ENCODE results near the gene KRTDAP.

Gene KRTDAP, protein sequence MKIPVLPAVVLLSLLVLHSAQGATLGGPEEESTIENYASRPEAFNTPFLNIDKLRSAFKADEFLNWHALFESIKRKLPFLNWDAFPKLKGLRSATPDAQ

DNA sequence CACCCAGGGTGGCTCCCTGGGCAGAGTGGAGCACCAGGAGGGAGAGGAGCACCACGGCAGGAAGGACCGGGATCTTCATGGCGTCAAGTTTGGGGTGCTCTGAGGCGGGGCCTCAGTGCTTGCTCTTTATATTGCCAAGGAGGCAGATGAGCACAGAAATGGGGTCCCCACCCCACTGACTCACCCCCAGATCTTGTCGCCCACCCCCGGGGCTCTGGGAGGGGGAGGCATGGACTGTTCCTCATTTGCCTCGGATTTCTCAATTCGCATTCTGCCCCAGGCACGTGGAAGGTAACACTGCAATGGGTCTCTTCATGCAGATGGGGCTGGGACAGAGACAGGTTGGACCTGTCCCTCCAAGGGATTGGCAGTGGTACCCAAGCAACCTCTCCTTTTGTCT, at the start of gene KRTDAP:
TSS of gene KRTDAP (minus strand) at position 101 of the 400 bp plus-strand sequence. CDS start at position 79, 22 bp downstream.
- in situ Hi-C loops (cut with HindIII; ENCODE audit: low pct_ligation_motif_present, low pct_unique_long_range_greater_than_20kb, low sequenced_read_pairs), result no loop called here
- DNase-seq, result no peak

DNA sequence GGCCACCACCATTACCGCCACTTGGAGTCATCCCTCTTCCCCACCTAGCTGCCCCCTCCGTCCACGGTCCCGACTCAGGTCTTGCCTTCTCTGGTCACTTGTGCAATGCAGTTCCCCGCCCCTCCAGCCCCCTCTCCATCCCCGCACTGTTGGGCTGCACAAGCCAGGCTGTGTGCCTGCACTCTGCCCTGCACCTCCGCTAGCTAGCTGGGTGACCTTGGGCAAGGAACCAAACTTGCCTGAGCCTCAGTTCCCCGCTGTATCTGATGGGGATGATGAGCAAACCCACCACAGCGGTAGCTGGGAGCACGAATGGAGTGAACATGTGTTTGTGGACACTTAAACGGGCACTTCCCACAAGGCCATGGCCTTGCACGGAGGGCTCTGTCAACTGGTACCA, 49.6 kb upstream of the KRTDAP start:
- DNase-seq, result no peak
- in situ Hi-C loops (cut with HindIII; ENCODE audit: low pct_ligation_motif_present, low pct_unique_long_range_greater_than_20kb, low sequenced_read_pairs), result no loop called here

DNA sequence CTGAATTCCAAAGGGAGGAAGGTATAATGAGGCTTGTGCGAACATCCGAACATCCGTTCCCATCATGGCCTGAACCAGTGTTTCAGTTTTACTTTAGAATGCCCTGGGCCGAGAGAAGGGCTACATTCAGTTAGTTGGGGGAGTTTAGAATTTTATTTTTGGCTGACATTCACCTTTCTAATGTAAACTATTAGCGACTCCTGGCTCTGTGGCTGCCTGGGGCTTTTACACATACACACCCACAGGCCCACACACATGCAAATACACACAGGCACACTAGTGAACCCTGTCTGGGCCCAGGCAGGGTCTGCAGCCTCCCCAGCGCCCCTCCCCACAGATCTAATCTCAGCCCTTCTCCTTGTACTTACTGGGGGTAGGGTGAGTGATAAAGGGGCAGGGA, 49.0 kb upstream of the KRTDAP start:
- in situ Hi-C loops (cut with HindIII; ENCODE audit: low pct_ligation_motif_present, low pct_unique_long_range_greater_than_20kb, low sequenced_read_pairs), result no loop called here
- DNase-seq, result no peak

DNA sequence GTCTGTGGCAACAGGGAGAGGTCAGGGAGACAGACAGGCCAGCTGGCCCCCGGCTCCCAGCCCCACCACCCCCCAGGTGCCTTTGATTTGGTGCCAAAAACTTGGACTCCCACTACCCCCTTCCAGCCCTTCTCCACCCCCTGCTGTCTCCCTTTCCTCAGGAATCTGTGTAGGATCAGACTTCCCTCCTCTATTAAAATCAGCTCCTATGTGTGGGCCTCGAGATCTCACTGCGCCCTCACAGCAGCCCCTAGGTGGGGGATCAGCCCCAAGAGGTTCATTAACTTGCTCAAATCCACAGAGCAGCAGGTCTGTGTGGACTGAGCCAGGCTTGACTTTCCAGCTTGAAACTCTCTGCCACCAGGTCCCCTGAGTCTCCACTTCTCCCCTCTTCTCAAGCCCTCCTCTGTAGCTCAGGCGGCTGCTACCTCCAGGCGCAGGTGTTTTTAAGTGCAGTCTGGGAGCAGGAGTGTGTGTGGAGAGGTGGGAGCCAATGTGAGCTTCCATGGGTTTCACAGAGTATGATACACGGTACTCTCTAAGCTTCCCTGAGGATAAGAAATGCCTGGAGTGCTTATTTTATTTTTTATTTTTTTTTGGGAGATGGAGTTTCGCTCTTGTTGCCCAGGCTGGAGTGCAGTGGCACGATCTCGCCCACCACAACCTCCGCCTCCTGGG, 44.7 kb upstream of the KRTDAP start:
- in situ Hi-C loops (cut with HindIII; ENCODE audit: low pct_ligation_motif_present, low pct_unique_long_range_greater_than_20kb, low sequenced_read_pairs), result no loop called here

DNA sequence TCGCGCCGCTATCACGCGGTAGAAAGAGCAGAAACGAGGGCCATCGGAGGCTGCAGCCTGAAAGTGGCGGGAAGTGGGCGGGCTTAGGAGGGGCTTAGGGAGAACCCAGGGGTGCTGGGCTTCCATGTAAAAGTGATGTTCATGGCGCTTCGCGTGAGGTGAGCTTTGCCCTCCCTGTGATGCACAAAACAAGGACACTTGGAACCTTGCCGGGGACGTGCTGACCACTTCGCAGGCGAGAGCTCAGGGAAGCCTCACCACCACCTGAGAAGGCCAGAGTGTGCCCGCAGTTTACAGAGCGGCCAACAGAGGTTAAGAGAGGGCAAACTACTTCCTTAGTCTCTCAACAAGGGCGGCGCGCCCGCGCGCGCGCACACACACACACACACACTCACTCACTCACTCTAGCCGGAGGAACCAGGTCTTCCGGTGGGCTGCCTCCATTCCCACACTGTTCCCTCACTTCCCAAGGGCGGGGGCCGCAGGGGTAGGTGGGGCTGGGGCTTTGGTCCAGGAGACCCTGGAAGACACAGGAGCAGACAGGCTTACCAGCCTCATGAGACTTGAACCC, 43.6 kb upstream of the KRTDAP start:
- in situ Hi-C loops (cut with HindIII; ENCODE audit: low pct_ligation_motif_present, low pct_unique_long_range_greater_than_20kb, low sequenced_read_pairs), result no loop called here

More for the DNA sequence above, 44.7 kb upstream of the KRTDAP start:
- no peak for DNase-seq

DNA sequence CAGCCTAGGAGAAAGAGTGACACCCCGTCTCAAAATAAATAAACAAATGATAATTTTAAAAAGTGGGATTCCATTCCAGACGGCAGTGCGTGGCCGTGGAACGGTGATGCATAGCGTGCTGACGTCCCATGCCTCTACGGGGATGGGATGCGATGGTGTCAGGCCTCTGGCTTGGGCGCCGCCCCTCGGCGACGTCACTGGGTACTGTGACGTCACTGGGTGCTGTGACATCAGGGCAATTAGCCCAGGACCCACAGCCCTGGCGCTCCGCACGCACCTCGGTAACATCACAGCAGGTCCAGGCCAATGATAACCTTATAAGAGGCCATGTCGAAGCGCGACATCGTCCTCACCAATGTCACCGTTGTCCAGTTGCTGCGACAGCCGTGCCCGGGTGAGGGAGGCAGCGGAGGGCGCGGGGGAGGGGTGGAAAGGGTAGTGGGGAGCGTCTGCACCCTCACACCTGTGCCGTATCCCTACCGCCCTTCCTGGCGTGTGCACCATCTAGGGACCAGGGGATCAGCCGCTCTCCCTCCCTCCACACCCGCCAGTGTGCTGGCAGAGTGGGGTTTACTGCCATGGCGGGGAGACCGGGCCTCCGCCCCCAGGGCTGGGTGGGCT, 43.0 kb upstream of the KRTDAP start, which contains the start of gene GAPDHS:
TSS of gene GAPDHS (plus strand) at position 256 of the 621 bp plus-strand sequence. CDS start at position 328, 72 bp downstream.
- in situ Hi-C loops (cut with HindIII; ENCODE audit: low pct_ligation_motif_present, low pct_unique_long_range_greater_than_20kb, low sequenced_read_pairs), result no loop called here
- DNase-seq, result no peak

More for the DNA sequence above, 43.6 kb upstream of the KRTDAP start:
- DNase-seq, result no peak

DNA sequence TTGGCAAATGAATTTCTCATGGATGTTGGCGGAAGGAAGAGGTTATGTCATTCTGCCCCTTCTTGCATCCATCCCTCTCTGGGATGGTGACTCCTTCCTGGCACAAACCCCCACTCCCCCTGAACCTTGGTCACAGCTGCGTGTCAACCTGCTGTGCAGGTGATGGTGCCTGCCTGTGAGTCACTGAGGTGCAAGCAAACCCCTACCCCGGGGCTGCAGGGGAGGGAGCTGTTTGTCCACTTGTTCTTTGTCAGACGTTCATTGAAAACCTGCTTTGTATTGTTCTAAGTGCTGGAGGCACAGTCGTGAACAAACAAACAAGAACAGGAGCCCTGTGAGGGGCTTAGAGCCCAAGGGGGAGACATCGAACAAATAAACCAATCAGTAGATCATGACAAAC, 41.0 kb upstream of the KRTDAP start:
- no peak for DNase-seq
- in situ Hi-C loops (cut with HindIII; ENCODE audit: low pct_ligation_motif_present, low pct_unique_long_range_greater_than_20kb, low sequenced_read_pairs), result no loop called here

DNA sequence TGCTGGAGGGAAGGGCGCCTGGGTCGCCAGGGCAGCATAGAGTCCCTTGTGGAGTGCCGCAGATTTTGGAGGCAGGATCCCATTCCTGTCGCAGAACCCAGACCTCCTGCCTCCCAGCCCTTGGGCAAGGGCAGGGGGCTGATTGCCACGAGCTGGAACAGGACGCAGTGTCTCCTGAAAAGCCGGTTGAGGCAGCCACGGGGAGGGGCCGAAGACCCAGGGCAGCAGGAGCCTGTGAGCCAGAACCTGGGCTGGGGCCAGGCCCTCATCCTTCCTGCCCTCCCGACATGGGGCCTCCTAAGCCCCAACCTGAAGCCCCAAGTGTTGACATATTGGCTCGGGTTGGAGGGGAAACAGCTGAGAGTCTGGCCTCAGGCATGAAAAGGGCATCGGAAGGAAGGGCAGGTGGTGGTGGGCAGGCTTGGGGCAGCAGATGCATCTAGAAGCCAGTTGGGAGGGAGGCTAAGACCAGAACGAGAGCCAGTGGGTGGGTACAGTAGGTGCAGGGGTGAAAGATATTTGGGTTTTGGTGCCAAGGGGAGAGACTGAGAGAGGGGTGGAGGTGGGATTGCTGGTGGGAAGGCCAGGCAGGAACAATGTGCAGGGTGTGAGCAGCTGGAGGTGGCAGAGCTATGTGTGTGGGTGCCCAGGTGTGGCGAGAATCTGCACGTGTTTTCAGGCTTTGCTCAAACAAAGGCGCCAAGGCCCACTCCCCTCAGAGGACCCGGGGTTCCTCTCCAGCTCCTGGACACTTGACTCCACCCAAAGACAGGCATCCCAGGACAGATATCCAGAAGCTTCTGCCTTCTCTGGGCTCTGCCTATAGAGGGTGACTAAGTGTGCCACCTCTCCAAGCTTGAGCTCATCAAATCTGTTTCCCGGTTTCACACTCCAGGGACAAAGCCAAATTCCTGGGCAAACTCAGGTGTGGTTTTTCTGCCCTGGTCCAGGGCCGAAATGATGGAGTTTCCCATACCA, 39.3 kb upstream of the KRTDAP start:
- in situ Hi-C loops (cut with HindIII; ENCODE audit: low pct_ligation_motif_present, low pct_unique_long_range_greater_than_20kb, low sequenced_read_pairs), result no loop called here
- no peak for DNase-seq

DNA sequence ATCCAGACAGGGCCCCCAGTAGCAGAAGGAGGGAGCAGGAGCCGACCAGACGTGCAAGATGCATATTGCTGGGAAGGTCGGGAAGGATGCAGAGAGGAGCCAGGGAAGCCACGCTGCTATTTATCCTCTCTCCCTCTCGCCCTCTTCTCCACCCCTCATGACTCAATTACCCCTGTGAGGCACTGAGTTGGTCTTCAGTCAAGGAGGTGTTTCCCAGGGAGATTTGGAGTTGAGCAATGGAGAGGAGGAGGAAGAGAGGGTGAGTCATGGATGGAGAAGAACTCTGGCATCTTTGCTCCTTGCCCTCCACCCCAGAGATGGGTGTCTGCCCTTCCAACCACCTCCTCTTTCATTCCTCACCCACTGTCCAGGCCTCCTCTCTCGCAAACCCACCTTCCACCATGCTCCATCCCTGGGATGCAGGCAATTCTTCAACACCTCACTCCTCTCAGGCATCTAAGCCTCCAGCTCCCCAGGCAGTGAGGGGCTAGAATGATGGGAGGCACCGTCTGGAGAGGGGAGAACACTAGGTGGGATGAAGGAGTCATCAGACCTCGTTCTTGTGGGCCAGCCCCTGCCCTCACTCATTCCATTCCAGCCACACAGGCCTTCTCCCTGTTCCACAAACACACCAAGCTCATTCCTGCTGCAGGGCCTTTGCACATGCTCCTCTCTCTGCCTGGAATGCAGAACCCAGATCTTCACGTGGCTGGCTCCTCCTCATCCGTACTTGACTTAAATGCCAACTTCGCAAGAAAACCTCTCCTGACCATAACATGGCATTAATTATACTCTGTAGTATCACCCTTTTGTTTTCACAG, 38.2 kb upstream of the KRTDAP start, which contains the start of gene SBSN:
TSS of gene SBSN (minus strand) at position 94 of the 821 bp plus-strand sequence. CDS start at position 64, 30 bp downstream.
- no peak for DNase-seq
- in situ Hi-C loops (cut with HindIII; ENCODE audit: low pct_ligation_motif_present, low pct_unique_long_range_greater_than_20kb, low sequenced_read_pairs), result no loop called here

DNA sequence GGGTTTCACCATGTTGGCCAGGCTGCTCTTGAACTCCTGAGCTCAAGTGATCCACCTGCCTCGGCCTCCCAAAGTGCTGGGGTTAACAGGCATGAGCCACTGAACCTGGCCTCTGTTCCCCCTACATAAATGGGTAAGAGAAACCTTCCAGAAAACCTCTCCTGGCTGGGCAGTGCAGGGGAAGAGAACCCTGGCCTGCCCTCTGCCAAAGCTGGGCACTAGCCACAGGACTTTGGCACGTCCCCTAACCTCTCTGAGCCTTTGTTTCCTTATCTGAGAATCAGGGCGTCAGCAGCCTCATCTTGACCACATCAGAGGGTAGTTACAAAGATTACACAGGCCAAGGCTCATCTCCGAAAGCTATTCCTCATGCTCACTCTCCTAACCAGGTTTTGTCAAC, 35.6 kb upstream of the KRTDAP start:
- in situ Hi-C loops (cut with HindIII; ENCODE audit: low pct_ligation_motif_present, low pct_unique_long_range_greater_than_20kb, low sequenced_read_pairs), result no loop called here
- DNase-seq, result no peak

DNA sequence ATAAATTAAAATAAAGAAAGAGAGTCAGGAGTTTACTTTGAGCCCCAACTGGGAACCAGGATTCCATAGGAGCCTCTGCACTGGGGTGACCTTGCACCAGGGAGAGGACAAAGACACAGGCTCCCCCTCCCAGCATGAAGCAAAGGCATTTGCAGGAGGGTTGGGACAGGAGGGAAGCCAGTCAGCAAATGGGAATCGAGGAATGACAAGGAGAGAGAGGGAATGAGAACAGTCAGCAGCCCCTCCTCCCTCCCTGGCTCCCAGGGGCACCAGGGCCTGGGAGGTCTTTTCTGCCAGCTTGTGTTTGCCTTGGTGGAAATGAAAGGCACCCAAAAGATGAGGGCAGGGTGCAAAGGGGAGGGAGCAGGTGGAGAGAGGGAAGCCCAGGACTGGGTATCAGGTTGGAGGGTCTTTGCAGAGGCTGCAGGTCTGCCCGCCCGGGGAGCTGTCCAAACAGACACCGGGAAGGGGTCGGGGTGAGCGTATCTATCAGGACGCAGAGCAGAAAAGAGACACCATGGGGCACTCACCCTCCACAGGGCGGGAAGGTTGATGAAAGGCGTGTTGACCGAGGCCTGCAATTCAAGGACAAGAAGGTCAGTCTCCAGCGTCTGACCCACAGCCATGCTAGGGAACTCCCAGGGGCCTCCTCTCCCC, 34.0 kb upstream of the KRTDAP start:
- DNase-seq, result no peak
- in situ Hi-C loops (cut with HindIII; ENCODE audit: low pct_ligation_motif_present, low pct_unique_long_range_greater_than_20kb, low sequenced_read_pairs), result no loop called here

DNA sequence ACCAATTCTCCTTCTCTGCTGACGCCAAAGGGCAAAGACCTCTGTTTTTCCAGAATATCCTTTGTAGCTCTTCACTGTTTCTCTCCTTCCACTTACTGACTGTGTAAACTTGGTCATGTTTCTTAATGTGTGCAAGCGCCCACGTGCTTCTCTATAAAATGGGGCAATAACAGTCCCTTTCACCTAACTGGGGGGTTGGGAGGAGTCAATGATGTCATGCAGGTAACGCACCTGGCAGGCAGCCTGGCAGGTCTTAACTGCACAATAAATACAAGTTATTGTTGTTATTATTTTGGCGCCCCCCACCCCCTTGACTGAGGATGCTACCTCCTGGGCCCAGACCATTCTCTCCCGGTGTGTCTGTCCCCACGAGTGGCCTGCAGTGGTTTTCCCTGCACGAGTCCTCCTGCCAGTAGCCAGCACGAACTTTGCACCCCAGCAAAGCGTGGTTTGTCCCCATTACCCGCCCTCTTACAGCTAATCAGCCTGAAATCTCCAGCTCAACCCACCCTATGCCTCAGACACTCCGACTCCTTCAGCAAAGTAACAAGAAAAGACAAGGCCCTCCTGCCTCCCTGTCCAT, 32.6 kb upstream of the KRTDAP start:
- in situ Hi-C loops (cut with HindIII; ENCODE audit: low pct_ligation_motif_present, low pct_unique_long_range_greater_than_20kb, low sequenced_read_pairs), result no loop called here
- no peak for DNase-seq

DNA sequence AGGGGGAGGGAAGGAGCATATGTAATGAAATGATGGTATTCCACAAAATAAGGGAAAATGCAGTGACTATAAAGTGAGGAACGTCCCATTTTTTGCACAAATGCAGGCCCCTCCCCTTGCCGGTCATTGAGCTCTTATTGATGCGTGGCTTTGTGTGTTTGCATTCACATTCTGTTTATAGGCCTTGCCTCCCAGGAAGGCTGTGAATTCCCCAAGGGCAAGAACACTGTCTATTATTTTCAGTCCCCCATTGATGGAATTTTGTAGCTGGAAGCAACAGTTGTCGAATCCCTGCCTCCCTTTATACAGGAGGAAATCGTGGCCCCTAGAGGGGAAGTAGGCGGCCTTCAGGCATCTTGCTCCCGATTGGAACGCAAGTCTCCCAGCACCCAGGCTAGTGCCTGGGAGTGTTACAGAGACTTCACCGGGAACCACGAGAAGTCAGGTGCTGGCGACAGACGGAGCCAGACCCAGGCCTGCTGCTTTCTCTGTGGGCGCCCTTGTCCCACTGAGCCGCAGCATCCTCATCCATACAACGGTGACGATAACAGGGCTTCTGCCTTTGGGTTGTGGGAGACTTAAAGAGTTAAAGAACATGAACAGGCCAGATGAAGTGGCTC, 31.0 kb upstream of the KRTDAP start:
- DNase-seq, result no peak
- in situ Hi-C loops (cut with HindIII; ENCODE audit: low pct_ligation_motif_present, low pct_unique_long_range_greater_than_20kb, low sequenced_read_pairs), result no loop called here

DNA sequence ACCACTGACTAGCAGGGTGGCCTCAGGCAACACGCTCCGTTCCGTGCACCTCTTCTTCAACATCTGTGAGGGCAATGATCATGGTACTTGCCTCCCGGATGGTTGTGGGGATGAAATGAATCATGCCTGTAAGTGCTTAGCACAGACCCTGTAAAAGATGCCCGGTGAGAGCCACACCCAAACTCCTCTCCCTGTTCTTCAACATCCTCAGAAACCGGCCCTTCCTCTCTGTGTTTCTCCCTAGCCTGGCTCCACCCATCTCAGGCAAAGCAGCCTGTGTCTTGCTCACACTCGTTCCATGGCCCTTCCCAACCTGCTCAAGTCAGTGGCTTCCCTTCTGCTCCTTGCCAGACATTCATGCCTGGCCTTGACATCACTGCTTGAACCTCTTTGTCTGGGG, 29.0 kb upstream of the KRTDAP start:
- in situ Hi-C loops (cut with HindIII; ENCODE audit: low pct_ligation_motif_present, low pct_unique_long_range_greater_than_20kb, low sequenced_read_pairs), result no loop called here
- no peak for DNase-seq

DNA sequence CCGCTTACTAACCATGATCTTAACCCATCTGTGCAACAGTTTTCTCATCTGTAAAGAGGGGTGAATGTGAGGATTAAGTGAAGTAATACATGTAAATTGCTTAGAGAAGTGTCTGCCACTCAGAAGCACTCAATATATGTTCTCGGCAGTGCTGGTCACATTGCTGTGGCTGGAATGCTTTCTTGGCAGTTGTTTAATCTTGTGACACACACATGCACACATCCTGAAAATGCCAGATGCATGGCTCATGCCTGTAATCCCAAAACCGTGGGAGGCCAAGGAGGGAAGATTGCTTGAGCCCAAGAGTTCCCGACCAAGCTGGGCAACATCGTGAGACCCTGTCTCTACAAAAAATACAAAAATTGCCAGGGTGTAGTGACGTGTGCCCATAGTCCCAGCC, 28.0 kb upstream of the KRTDAP start:
- DNase-seq, result peak; percentile 67
- in situ Hi-C loops (cut with HindIII; ENCODE audit: low pct_ligation_motif_present, low pct_unique_long_range_greater_than_20kb, low sequenced_read_pairs), result no loop called here

DNA sequence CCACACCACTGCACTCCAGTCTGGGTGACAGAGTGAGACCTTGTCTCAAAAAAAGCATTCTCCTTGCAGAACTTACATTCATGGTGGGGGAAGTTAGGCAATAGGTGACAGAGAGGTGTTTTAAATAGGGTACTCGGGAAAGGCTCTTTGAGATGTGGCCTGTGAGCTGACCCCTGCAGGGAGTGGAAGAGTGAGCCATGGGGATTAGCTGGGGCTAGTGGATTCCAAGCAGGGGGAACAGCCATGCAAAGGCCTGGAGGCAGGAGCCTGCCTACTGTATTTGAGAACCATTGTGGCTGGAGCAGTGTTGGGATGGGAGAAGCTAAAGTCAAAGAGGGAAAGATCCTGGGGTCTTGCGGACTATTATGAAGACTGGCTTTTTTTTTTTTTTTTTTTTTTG, 27.1 kb upstream of the KRTDAP start:
- in situ Hi-C loops (cut with HindIII; ENCODE audit: low pct_ligation_motif_present, low pct_unique_long_range_greater_than_20kb, low sequenced_read_pairs), result no loop called here
- DNase-seq, result no peak

DNA sequence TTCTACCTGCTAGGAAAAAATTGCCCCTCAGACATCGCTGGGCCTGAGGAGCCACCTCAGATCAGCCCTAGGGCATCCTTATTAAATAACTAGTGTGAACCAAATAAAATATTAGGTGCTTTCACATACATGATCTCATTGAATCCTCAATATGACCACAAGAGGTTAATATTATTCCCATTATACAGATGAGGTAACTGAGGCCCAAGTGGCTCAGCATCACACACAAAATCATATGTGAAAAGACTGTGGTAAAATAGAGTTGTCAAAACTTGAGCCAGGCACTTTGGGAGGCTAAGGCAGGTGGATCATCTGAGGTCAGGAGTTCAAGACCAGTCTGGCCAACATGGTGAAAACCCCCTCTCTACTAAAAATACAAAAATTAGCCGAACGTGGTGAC, 26.0 kb upstream of the KRTDAP start:
- DNase-seq, result no peak
- in situ Hi-C loops (cut with HindIII; ENCODE audit: low pct_ligation_motif_present, low pct_unique_long_range_greater_than_20kb, low sequenced_read_pairs), result no loop called here
